Activated gamma-delta T cell (primary cell): ENCODE data around the gene NXPH4.

Source experiments
- DNase-seq: peaks from one replicate; lab custom pipeline; 2025; lab: John Stamatoyannopoulos, UW
- total RNA-seq, 2 donors: gene quantifications; one replicate each; lab custom pipeline; 2026; lab: John Stamatoyannopoulos, UW

NXPH4 gene
- 1.1 to 21.0 reads per million in 2 donors for total RNA-seq

DNA sequence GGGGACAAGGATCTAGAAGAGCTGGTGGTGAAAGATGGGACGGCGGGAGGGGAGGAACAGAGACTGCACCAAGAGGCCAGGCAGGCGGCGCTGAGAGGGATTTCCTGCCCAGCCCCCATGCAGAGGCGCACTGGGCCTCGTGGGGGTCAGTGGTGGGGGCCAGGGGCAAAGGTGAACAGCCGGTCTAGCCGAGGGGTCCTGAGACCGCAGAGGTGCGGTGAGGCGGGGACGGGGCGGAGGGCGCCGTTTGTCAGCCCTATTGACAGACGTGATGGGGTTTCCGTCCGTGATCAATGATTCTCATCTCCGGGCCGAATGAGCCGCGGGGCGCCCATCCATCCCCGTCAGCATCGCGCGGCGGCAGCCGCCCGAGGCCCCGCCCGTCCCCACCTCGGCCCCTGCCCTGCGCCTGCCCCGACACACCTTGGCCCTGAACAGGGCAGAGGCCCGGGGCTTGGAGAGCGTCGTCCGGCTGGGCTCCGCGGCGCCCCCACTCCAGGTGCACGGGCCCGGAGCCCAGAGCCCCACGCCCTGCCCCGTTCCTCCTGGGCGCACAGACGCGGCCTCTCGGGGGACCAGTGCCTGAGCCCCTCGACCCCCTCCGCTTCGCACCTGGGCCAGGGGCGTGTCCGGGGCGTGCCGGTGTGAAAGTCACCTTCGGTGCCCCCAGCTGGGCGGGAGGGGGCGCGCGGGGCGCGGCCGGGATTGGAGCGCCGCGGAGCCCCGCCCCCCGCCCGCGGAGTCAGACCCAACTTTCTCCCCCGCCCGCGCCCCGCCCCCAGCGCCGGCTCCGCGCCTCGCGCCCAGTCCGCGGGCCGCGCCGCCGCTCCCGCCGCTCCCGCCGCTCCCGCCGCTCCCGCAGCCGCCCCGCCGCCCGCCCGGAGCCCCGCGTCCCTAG lies at the start of gene NXPH4:
Gene NXPH4 (plus strand): TSS at position 781 of the 898 bp plus-strand sequence. CDS start 176 bp downstream, outside the sequence.
- DNase-seq: peak; percentile 48

DNA sequence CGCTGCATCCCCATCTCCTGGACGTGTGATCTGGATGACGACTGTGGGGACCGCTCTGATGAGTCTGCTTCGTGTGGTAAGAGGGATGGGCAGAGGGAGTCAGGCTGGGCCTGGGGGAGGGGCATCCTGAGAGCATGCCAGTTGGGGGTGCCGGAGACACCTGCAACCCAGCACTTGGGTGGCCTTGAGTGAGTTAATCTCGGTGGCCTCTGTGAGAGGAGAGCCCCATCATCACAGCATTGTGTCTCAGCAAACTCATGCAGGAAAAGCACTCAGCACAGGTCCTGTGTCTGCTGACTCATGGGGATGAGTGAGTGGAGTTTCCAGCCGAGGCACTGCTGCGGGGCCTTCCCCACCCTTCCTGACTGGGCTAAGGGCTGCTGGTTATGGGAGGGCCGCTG lies 49.6 kb upstream of the NXPH4 start:
- no peak for DNase-seq

DNA sequence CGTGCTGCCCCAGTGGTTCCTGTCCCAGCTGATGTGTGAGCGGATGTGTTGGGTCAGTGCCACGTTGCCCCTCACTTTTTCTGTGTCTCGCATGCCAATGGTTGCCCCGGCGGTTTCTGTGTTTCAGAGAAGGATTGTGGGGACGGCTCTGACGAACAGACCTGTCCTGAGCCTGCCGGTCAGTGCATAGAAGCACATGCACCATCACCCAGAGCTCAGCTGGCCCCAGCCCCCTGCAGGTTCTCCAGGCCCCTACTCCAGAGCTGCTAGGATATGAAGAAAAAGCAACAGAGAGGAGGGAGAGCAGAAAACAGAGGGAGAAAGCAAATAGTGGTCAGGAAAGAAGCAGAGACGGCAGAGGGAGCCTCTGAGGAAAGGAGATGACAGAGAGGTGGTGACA lies 48.5 kb upstream of the NXPH4 start:
- DNase-seq: no peak

DNA sequence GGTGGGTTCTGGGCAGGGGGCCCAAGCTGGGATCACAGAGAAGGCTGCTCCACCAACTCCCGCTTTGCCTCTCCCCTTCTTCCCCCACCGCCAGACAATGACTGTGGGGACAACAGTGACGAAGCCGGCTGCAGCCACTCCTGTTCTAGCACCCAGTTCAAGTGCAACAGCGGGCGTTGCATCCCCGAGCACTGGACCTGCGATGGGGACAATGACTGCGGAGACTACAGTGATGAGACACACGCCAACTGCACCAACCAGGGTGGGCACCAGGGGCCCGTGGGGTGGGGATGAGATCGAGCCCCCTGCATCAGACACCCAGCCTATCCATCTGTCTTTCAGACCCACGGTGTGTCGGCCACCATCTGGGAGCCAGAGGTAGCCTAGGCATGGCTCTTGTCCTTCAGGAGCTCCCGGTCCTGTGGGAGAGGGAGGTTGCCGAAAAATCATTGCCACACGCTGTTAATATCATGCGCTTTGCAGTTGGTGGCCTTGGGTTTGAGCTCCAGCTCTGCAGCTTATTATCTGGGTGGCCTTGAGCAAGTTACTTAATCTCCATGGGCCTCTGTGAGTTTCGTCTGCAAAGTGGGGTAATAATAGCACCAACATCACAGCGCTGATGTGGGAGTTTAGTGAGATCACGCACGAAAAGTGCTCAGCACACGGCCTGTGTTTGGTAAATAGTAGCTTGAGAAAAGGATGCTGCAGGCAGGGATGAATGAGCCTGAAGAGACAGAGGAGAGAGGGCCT lies 47.4 kb upstream of the NXPH4 start:
- DNase-seq: no peak

DNA sequence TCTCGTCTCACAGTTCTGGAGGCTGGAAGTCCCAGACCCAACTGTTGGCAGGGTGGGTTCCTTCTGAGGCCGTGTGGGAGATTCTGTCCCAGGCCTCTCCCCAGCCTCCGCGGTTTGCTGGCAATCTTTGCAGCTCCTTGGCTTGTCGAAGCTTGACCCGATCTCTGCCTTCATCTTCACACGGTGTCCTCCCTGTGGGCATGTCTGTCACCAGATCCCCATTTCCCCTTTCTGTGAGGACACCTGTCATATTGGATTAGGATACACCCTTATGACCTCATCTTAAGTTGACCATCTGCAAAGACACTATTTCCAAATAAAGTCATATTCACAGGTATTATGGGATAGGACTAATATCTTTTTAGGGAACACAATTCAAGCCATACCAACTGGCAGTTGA lies 46.6 kb upstream of the NXPH4 start:
- DNase-seq: no peak

DNA sequence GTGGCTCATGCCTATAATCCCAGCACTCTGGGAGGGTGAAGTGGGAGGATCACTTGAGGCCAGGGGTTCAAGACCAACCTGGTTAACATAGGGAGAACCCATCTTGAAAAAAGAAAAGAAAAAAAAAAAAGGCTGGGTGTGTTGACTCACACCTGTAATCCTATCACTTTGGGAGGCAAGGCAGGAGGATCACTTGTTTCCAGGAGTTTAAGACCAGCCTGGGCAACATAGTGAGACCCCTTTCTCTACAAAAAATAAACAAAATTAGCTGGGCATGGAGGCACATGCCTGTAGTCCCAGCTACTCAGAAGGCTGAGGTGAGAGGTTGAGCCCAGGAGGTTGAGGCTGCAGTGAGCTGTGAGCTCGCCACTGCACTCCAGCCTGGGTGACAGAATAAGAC lies 46.2 kb upstream of the NXPH4 start:
- no peak for DNase-seq

DNA sequence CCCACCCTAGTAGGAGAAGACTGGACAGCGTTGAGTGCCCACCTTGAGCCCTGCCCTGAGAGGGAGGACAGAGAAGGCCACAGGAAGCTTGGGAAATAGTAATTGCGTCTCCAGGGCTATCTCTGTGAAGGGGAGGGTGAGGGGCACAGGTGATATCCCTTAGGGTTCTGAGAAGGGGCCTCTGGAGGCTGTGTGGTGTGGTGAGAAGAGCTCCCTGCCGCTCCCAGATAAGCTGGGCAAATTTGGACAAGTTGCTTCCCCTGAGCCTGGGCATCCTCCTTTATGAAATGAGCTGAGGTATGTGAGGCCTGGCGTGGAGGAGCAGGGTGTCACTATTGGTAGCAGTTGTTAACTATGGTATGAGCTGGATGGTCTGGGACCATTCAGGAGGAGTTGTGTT lies 45.7 kb upstream of the NXPH4 start:
- no peak for DNase-seq

DNA sequence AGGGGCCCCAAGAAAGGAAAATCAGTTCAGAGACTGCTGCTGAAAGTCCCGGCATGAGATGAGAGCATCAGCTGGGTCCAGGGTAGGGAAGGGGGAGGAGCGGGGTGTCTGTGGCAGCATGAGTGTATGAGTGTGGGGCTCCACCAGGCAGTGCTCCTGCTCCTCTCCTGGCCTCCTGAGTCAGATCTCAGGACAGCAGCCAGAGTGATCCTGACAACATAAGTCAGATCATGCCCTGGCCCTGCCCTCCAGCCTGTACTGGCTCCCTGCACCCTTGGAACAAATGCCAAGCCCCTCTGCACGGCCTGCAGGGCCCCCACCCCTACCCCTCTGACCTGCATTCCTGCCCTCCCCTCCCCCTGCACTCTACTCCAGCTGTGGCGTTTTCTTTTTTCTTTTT lies 44.9 kb upstream of the NXPH4 start:
- no peak for DNase-seq

DNA sequence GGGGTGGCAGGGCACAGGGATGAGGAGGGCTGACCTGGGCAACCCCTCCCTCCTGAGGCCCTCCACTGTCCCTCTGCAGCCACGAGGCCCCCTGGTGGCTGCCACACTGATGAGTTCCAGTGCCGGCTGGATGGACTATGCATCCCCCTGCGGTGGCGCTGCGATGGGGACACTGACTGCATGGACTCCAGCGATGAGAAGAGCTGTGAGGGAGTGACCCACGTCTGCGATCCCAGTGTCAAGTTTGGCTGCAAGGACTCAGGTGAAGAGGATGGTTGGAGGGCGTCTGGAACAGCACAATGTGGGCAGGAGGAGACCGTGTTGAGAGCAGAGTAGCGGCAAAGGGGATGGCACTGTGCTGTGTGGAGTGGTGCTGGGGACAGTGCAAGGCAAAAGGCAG lies 43.5 kb upstream of the NXPH4 start:
- no peak for DNase-seq

DNA sequence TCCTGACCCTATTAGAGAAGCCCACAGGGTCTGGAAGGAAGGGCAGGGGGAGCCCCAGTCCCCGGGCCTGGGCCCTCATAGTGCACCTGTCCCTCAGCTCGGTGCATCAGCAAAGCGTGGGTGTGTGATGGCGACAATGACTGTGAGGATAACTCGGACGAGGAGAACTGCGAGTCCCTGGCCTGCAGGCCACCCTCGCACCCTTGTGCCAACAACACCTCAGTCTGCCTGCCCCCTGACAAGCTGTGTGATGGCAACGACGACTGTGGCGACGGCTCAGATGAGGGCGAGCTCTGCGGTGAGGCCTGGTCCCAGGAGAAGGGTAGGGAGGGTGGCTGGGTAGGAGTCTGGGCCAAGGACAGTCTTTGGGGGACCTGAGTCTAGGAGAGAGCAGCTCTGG lies 42.9 kb upstream of the NXPH4 start:
- no peak for DNase-seq

DNA sequence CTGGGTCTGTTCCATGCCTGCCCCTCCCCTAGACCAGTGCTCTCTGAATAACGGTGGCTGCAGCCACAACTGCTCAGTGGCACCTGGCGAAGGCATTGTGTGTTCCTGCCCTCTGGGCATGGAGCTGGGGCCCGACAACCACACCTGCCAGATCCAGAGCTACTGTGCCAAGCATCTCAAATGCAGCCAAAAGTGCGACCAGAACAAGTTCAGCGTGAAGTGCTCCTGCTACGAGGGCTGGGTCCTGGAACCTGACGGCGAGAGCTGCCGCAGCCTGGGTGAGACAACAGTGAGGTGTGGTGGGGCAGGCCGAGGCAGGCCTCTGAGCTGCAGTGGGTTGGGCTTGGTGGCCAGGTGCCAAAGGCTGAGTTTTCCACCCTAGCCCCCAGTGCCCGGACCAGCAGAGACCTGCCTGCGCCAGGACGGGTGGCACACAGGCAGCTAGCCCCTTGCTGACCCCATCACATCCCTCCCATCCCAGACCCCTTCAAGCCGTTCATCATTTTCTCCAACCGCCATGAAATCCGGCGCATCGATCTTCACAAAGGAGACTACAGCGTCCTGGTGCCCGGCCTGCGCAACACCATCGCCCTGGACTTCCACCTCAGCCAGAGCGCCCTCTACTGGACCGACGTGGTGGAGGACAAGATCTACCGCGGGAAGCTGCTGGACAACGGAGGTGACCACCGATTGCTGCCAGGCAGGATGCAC lies 41.0 kb upstream of the NXPH4 start:
- no peak for DNase-seq

DNA sequence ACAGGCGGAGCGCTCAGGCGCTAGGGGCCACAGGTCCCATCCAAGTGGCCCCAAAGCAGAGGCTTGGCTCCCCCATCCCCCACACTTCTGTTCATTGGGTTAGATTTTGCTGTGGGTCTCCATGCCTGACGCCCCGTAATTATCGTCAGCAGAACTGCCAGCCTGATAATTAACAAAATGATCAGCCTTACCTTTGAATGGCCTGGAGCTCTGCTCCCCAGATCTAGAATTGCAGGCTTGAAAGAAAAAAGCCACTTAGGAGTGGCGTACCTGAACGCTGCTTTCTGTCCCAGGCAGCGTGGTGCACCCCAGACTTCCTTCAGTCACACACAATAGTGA lies 40.5 kb upstream of the NXPH4 start:
- no peak for DNase-seq

DNA sequence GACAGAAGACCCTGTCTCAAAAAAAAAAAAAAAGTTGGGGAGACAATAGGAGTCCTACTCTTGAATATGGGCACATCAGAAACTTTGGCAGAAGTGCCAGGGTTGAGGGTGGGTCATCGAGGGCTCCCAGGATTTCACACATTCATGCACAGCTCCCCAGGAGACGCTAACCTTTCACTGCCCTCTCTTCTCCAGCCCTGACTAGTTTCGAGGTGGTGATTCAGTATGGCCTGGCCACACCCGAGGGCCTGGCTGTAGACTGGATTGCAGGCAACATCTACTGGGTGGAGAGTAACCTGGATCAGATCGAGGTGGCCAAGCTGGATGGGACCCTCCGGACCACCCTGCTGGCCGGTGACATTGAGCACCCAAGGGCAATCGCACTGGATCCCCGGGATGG lies 39.7 kb upstream of the NXPH4 start:
- DNase-seq: no peak

DNA sequence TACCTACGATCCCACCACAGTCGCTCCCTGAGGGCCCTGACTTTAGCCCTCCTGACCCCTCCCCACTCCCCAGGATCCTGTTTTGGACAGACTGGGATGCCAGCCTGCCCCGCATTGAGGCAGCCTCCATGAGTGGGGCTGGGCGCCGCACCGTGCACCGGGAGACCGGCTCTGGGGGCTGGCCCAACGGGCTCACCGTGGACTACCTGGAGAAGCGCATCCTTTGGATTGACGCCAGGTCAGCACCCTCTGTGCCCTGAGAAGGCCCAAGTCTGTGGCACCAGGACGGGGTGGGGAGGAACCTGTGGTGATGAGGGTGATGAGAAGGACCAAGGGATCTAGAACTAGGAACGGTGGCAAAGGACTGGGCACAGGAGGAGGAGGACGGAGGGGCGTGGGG lies 39.2 kb upstream of the NXPH4 start:
- no peak for DNase-seq

DNA sequence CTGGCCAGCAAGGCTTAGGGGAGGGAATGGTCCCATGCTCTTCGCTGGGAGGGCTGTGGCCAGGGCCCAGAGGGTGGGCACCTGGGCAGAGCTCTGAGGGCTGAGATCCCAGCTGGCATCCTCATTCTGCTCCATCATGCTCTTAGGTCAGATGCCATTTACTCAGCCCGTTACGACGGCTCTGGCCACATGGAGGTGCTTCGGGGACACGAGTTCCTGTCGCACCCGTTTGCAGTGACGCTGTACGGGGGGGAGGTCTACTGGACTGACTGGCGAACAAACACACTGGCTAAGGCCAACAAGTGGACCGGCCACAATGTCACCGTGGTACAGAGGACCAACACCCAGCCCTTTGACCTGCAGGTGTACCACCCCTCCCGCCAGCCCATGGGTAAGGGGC lies 38.4 kb upstream of the NXPH4 start:
- DNase-seq: no peak

DNA sequence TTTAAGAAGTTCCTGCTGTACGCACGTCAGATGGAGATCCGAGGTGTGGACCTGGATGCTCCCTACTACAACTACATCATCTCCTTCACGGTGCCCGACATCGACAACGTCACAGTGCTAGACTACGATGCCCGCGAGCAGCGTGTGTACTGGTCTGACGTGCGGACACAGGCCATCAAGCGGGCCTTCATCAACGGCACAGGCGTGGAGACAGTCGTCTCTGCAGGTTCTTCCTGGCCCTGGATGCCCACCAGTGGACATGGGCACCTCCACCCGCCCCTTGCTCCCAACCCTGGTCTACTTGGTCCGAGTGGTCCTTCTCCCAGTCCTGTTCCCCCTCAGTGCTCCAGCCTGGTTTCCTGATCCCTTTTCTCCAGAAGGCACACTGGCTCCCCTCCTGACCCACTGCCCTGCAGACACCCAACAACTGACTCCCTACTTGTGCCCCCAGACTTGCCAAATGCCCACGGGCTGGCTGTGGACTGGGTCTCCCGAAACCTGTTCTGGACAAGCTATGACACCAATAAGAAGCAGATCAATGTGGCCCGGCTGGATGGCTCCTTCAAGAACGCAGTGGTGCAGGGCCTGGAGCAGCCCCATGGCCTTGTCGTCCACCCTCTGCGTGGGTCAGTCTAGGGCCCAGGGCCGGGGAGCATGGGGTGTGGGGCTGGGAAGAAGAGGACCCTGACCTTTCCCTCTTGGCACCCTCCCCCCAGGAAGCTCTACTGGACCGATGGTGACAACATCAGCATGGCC lies 37.1 kb upstream of the NXPH4 start:
- no peak for DNase-seq

DNA sequence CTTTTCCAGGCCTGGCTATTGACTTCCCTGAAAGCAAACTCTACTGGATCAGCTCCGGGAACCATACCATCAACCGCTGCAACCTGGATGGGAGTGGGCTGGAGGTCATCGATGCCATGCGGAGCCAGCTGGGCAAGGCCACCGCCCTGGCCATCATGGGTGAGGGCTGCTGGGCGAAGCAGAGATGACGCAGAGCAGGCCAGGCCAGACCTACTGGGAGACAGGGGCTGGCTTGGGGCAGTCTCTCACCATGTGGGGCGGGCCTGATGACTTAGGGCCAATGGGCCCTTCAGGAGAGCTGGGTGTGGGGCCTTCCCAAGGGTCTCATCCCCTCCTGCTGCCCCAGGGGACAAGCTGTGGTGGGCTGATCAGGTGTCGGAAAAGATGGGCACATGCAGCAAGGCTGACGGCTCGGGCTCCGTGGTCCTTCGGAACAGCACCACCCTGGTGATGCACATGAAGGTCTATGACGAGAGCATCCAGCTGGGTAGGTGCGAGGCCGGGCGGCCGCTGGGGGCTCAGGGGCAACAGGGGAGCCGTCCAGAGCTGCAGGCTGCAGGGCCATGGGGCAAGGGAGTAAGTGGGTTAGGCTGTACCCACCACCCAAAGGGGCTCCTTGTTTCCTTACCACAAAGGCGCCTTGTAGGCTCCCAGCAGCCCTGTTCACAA lies 36.1 kb upstream of the NXPH4 start:
- no peak for DNase-seq

DNA sequence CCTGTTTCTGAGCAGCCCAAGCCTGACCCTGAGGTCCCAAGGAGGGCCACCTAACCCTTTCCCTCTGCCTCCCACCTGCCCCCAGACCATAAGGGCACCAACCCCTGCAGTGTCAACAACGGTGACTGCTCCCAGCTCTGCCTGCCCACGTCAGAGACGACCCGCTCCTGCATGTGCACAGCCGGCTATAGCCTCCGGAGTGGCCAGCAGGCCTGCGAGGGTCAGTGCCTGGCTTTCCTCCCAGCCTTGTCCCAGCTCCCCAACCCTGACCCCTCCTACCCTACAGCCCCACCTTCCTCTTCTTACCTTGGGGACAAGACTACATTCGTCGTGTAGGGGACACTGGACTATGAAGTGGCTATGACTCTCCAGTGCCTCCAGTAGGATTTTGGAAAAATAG lies 35.5 kb upstream of the NXPH4 start:
- DNase-seq: no peak

DNA sequence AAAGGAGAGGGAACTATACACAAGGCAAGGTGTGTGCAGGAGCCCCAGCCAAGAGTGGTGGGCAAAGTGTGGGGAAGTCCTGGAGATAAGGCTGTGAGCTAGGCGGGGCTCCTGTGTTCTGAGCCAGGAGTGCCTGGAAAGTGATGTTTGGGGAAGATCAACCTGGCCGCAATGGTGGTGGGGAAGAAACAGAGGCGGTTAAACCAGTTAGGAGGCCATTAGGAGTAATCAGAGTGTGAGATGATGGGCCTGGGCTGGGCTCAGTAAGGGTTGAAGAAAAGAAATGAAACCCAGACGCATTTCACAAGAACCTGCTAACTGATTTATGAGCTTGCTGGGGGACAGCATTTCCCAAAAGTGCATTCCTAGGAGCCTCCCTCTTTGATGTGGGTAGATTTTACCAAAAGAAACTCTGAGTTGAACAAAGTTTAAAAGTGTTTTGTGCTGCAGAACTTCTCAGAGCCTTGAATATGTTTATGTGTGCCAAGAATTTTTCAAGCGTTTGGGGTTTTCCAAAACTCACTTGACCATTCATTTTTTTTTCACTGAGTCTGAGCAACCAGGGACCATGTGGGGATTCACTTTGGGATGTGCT lies 34.9 kb upstream of the NXPH4 start:
- no peak for DNase-seq

DNA sequence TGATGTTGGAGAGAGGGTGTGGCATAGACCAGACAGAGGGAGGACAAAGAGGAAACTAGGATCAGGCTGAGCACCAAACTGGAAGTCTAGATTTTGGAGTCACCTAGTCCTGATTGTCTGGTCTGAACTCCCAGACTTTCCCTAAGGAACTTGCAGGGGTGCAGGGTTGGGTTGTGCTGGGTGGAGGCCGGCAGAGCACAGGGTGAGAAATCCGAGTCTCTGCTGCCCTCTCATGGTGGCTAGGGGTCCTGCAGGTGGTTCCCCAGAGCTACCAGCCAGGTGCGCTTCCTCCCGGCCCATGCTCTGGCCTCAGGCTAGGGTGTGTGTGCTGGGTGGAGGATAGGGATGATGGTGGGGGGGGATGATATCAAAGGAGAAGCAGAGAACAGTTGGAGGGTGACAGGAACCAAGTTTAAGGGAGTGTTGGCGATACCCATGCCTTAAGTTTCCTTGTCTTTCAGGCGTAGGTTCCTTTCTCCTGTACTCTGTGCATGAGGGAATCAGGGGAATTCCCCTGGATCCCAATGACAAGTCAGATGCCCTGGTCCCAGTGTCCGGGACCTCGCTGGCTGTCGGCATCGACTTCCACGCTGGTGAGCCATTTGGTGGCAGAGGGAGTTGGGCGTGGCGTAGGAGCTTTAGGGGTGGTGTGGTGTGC lies 33.5 kb upstream of the NXPH4 start:
- no peak for DNase-seq
